Stomach (tissue), 9 donors: ENCODE measurements around the gene MRPL51. TPM values are rescaled to one million over a fixed set of nuclear protein-coding genes. Genes with fewer than 3 reads are reported as not detected.
"Not testable (repeated sequence)": the region's sequence is repeated elsewhere in the genome, so short reads cannot be mapped to it uniquely, and the experiment has no call there.

Experiments used
- DNase-seq, 2 donors: peaks; one replicate each; pipeline versions ENCODE4 v3.0.0 to v3.0.0-alpha.2; 2013 to 2019
- H3K27ac ChIP-seq, 5 donors: fragments of 200-600 bp in 4 of 5; sonication (generic) in 4 of 5; one replicate each; pipeline ENCODE4 v1.5.1; 2013 to 2019; ENCODE audit warnings: mild to moderate bottlenecking in 1 of 5, moderate library complexity in 1 of 5
- H3K27me3 ChIP-seq, 3 donors: fragments of 200-600 bp; sonication (generic); one replicate each; pipeline ENCODE4 v1.5.1; 2017 to 2019; ENCODE audit warnings: mixed run types in 1 of 3
- H3K36me3 ChIP-seq, 4 donors: fragments of 200-600 bp; sonication (generic); 1 replicate in 3 of 4; 2 replicates in 1 of 4; pipeline ENCODE4 v1.5.1; 2016 to 2019
- H3K4me1 ChIP-seq, 4 donors: fragments of 200-600 bp; sonication (generic); one replicate each; pipeline ENCODE4 v1.5.1; 2016 to 2019
- H3K4me3 ChIP-seq, 4 donors: fragments of 200-600 bp; sonication (generic) in 3 of 4; one replicate each; pipeline ENCODE4 v1.5.1; 2016 to 2019; ENCODE audit warnings: mild to moderate bottlenecking in 1 of 4
- H3K9me3 ChIP-seq, 4 donors: fragments of 200-600 bp; sonication (generic); one replicate each; pipeline ENCODE4 v1.5.1; 2016 to 2019
- EP300 ChIP-seq: sonication (generic); formaldehyde crosslinking; IDR thresholded peaks from one replicate; pipeline ENCODE4 v1.6.1; 2017; ENCODE audit warnings: antibody characterized with exemption
- POLR2A ChIP-seq, 4 donors: fragments of 450-650 bp; IDR thresholded peaks; one replicate each; pipeline ENCODE4 v1.6.1; 2016; ENCODE audit warnings: antibody characterized with exemption in 4 of 4, control low read depth in 2 of 4, mild to moderate bottlenecking in 1 of 4, moderate library complexity in 1 of 4
- POLR2AphosphoS5 ChIP-seq, 3 donors: sonication (generic); formaldehyde crosslinking; IDR thresholded peaks; one replicate each; pipeline ENCODE4 v1.6.1; 2016; ENCODE audit warnings: antibody characterized with exemption in 3 of 3
- WGBS, 5 donors: extraction: QIAGEN DNeasy Blood & Tissue Kit in 3 of 5; methylation state at CpG; one replicate each; pipeline versions ENCODE4 v1.1.5 to v1.1.7; 2013 to 2018; 5-methylcytosine and 5-hydroxymethylcytosine counted together
- intact Hi-C: fragments of 100-400 bp; cut with DNase I; formaldehyde crosslinking; loops from one replicate; pipeline ENCODE4 v1.15.1; 2023; ENCODE audit warnings: low total_unique reads
- polyA plus RNA-seq, 3 donors: library from polyadenylated mRNA; stranded (reverse); fragments of 200-250 nt; gene quantifications; one replicate each; pipeline ENCODE4 v1.2.3, GENCODE V29; 2013
- total RNA-seq, 5 donors: library from RNA; depleted of rRNA; stranded (reverse); fragments of >200 nt; gene quantifications; one replicate each; pipeline versions ENCODE4 v1.1.0 to v1.2.3, GENCODE V29; 2014 to 2016
- TF ChIP-seq, protein P1 (sequence below), 7 experiments: fragments of 450-650 bp in 4 of 7; fragments of 200-600 bp in 3 of 7; sonication (generic) in 3 of 7; IDR thresholded peaks; one replicate each; pipeline ENCODE4 v1.5.1; 2016 to 2019; ENCODE audit warnings: antibody characterized with exemption in 7 of 7, control low read depth in 2 of 7, mild to moderate bottlenecking in 1 of 7
- donor health status: healthy with polysubstance abuse.
- donor health status: Bipolar disorder and iron deficiency.
- donor health status: healthy.

Gene MRPL51
- total and polyA plus RNA-seq, 8 donors = 26.8 to 146 (median 88.4) TPM

- intact Hi-C loops = no loop called here
- H3K27me3 ChIP-seq = no peaks in the 10 kb centered on the region
- no peak overlapping the region for H3K4me3 ChIP-seq
- TF ChIP-seq POLR2A (IDR thresholded peaks at IDR 0.05) (no peak), EP300 (no peak), POLR2AphosphoS5 (IDR thresholded peaks at IDR 0.05) (no peak)
- TF ChIP-seq, protein P1, sequence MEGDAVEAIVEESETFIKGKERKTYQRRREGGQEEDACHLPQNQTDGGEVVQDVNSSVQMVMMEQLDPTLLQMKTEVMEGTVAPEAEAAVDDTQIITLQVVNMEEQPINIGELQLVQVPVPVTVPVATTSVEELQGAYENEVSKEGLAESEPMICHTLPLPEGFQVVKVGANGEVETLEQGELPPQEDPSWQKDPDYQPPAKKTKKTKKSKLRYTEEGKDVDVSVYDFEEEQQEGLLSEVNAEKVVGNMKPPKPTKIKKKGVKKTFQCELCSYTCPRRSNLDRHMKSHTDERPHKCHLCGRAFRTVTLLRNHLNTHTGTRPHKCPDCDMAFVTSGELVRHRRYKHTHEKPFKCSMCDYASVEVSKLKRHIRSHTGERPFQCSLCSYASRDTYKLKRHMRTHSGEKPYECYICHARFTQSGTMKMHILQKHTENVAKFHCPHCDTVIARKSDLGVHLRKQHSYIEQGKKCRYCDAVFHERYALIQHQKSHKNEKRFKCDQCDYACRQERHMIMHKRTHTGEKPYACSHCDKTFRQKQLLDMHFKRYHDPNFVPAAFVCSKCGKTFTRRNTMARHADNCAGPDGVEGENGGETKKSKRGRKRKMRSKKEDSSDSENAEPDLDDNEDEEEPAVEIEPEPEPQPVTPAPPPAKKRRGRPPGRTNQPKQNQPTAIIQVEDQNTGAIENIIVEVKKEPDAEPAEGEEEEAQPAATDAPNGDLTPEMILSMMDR (IDR thresholded peaks at IDR 0.05) = no peak
- WGBS, 5 donors = 82 to 95% (median 90%) methylated on average over 19 to 20 of the region's 20 CpGs
- H3K4me1 ChIP-seq = no peaks in the 10 kb centered on the region
- H3K27ac ChIP-seq = no peak overlapping the region
- no peaks in the 10 kb centered on the region for H3K9me3 ChIP-seq
- H3K36me3 ChIP-seq = no peaks in the 10 kb centered on the region
- no peak for DNase-seq
Measured at GRCh38 chr12:6478416-6478815, 14.6 kb downstream of the MRPL51 start.

DNA sequence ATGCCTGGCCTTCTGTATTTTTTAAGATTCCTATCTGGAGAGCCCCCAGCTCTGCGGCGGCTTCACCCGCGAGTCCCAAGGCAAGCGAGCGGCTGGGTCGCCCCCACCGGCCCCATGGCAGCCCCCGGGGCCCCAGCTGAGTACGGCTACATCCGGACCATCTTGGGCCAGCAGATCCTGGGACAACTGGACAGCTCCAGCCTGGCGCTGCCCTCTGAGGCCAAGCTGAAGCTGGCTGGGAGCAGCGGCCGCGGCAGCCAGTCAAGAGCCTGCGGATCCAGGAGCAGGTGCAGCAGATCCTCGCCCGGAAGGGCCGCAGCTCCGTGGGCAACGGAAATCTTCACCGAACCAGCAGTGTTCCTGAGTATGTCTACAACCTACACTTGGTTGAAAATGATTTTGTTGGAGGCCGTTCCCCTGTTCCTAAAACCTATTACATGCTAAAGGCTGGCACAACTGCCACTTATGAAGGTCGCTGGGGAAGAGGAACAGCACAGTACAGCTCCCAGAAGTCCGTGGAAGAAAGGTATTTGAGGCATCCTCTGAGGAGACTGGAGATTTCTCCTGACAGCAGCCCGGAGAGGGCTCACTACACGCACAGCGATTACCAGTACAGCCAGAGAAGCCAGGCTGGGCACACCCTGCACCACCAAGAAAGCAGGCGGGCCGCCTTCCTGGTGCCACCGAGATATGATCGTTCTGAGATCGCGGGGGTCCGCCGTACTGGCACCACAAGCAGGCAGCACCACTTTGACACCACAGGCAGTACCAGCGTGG lies 15.3 kb downstream of the MRPL51 start:
- not testable (repeated sequence) for H3K36me3 ChIP-seq

DNA sequence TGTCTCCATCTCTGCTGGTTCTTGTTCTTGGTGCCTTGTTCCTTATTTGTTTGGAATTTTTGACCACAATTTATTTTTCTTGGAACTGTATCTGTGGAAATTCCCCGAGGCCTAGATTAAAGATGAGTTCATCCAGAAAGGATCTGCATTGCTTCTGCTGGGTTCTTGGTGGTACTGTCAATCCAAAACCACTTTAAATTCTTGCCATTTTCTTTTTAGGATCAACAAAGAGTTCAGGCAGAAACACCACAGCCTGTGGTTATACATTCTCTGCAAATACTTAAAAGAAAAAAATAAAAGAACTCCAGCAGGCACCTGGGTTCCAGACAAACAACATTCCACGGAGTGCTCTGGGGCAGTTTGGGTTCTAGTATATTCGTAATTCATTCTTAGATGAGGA lies 16.6 kb downstream of the MRPL51 start:
- TF ChIP-seq, protein P1 (IDR thresholded peaks at IDR 0.05) = no peak
- no peak for TF ChIP-seq EP300
- no peak for TF ChIP-seq POLR2A (IDR thresholded peaks at IDR 0.05)
- TF ChIP-seq POLR2AphosphoS5 (IDR thresholded peaks at IDR 0.05) = no peak
- H3K27ac ChIP-seq = no peak overlapping the region
- intact Hi-C loops = no loop called here

More for the DNA sequence above, 15.3 kb downstream of the MRPL51 start:
- H3K9me3 ChIP-seq, intact Hi-C loops, H3K27me3 ChIP-seq, DNase-seq, H3K4me1 ChIP-seq, H3K27ac ChIP-seq, H3K4me3 ChIP-seq: not testable (repeated sequence)
- WGBS, 5 donors = 90 to 98% (median 95%) methylated on average over 20 to 37 of the region's 37 CpGs

DNA sequence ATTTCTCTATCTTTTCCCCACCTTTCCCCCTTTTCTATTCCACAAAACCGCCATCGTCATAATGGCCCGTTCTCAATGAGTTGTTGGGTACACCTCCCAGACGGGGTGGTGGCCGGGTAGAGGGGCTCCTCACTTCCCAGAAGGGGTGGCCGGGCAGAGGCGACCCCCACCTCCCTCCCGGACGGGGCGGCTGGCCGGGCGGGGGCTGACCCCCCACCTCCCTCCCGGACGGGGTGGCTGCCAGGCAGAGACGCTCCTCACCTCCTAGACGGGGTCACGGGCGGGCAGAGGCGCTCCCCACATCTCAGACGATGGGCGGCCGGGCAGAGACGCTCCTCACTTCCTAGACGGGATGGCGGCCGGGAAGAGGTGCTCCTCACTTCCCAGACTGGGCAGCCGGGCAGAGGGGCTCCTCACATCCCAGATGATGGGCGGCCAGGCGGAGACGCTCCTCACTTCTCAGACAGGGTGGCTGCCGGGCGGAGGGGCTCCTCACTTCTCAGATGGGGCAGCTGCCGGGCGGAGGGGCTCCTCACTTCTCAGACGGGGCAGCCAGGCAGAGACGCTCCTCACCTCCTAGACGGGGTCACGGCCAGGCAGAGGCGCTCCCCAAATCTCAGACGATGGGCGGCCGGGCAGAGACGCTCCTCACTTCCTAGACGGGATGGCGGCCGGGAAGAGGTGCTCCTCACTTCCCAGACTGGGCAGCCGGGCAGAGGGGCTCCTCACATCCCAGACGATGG lies 17.7 kb downstream of the MRPL51 start:
- H3K4me3 ChIP-seq, H3K27ac ChIP-seq, intact Hi-C loops, H3K27me3 ChIP-seq, DNase-seq, H3K9me3 ChIP-seq, H3K36me3 ChIP-seq, H3K4me1 ChIP-seq: not testable (repeated sequence)
- WGBS, 5 donors = 86 to 93% (median 92%) methylated on average over 22 to 44 of the region's 48 CpGs

More for the DNA sequence above, 16.6 kb downstream of the MRPL51 start:
- Histone ChIP-seq H3K4me3 (no peak overlapping the region), H3K27me3 (no peaks in the 10 kb centered on the region), H3K9me3 (no peaks in the 10 kb centered on the region), H3K4me1 (peaks cover under 1 to 4% (median 1%) of the 10 kb centered on the region in 4 donors), H3K36me3 (no peaks in the 10 kb centered on the region)
- 60 to 73% (median 65%) methylated on average over 3 of the region's 3 CpGs for WGBS, 5 donors
- no peak for DNase-seq

- Histone ChIP-seq H3K27ac (no peak overlapping the region), H3K27me3 (no peaks in the 10 kb centered on the region), H3K36me3 (no peaks in the 10 kb centered on the region), H3K9me3 (no peaks in the 10 kb centered on the region), H3K4me3 (no peak overlapping the region), H3K4me1 (peaks cover 30 to 35% (median 31%) of the 10 kb centered on the region in 4 donors)
- no peak for DNase-seq
- intact Hi-C loops = no loop called here
- WGBS, 5 donors = 79 to 89% (median 83%) methylated on average over 11 of the region's 11 CpGs
- TF ChIP-seq POLR2A (IDR thresholded peaks at IDR 0.05) (no peak), EP300 (no peak), POLR2AphosphoS5 (IDR thresholded peaks at IDR 0.05) (no peak)
- TF ChIP-seq, protein P1 (IDR thresholded peaks at IDR 0.05) = no peak
Measured at GRCh38 chr12:6472491-6472890, 20.6 kb downstream of the MRPL51 start.
